ENCODE data around the gene AKIP1. TPM values are rescaled to one million over a fixed set of nuclear protein-coding genes. Genes with fewer than 3 reads are reported as not detected.

The AKIP1 gene
- total RNA-seq, 1 experiment from 2014 or later = 30.3 TPM

GRCh38 chr11:8930456-8931175 is 19.6 kb downstream of the AKIP1 start:
- H3K9ac ChIP-seq (ENCODE audit: low read length) = no peak overlapping the region
- no TSS peak for BruUV-seq (replicated peaks)
- no peaks in the 10 kb centered on the region for H3K27me3 ChIP-seq (ENCODE audit: insufficient read depth, low read length)
- CTCF ChIA-PET = no interaction called here
- peaks cover 10 to 17% of the 10 kb centered on the region in 2 experiments for H3K4me1 ChIP-seq (ENCODE audit: control insufficient read depth in 1 of 2, insufficient read depth in 2 of 2, low read length in 2 of 2)
- H3K9me3 ChIP-seq (ENCODE audit: control insufficient read depth in 1 of 2, insufficient read depth in 1 of 2, low read depth in 1 of 2, low read length in 2 of 2) = no peaks in the 10 kb centered on the region
- ATAC-seq (no peak), DNase-seq (ENCODE audit: low read depth, low spot score) (no peak)
- POLR2A ChIA-PET = no interaction called here
- H3K79me2 ChIP-seq (ENCODE audit: insufficient read depth, low read length) = no peaks in the 10 kb centered on the region
- no peaks in the 10 kb centered on the region for H4K20me1 ChIP-seq (ENCODE audit: insufficient read depth)
- H3K36me3 ChIP-seq (ENCODE audit: control insufficient read depth in 1 of 2, insufficient read depth in 2 of 2, low read length in 2 of 2) = no peaks in the 10 kb centered on the region
- no peak overlapping the region for H3K27ac ChIP-seq (ENCODE audit: low read depth, low read length)
- H3K4me3 ChIP-seq (replicated peaks in 1 of 2; ENCODE audit: low read depth in 1 of 2, low read length in 2 of 2) = no peak overlapping the region
- H3K4me2 ChIP-seq (ENCODE audit: low read length) = no peak overlapping the region
- no peak overlapping the region for H2AFZ ChIP-seq (ENCODE audit: low read depth, low read length, poor library complexity, severe bottlenecking)
- intact Hi-C loops (cut with micrococcal nuclease) = no loop called here
- TF ChIP-seq POLR2AphosphoS5 (IDR thresholded peaks at IDR 0.05; ENCODE audit: low read depth, low read length) (no peak), FOSL1 (IDR thresholded peaks at IDR 0.05; ENCODE audit: low read depth) (no peak), ZFX (IDR thresholded peaks at IDR 0.05) (no peak), CBX3 (IDR thresholded peaks at IDR 0.05; ENCODE audit: low read depth) (no peak)
- RAD21 ChIA-PET (ENCODE audit: low non-redundant PET in 1 of 2, low total read pairs in 2 of 2, uncharacterized antibody in 2 of 2, unreplicated experiment in 2 of 2) = no interaction called here
- no peaks in the 10 kb centered on the region for H3K9me2 ChIP-seq (ENCODE audit: insufficient read depth)

GRCh38 chr11:8932564-8933180 is 21.7 kb downstream of the AKIP1 start, which contains the start of gene C11orf16:
Gene C11orf16 (minus strand): TSS chr11:8932947. CDS start chr11:8932308, 639 bp downstream.
- intact Hi-C loops (cut with micrococcal nuclease) = no loop called here
- H3K4me3 ChIP-seq (replicated peaks in 1 of 2; ENCODE audit: low read depth in 1 of 2, low read length in 2 of 2) = no peak within 1 kb of the TSS
- H3K79me2 ChIP-seq (ENCODE audit: insufficient read depth, low read length) = no peaks in the 10 kb centered on the region
- BruUV-seq (replicated peaks) = no TSS peak
- no peaks in the 10 kb centered on the region for H3K36me3 ChIP-seq (ENCODE audit: control insufficient read depth in 1 of 2, insufficient read depth in 2 of 2, low read length in 2 of 2)
- no peak within 1 kb of the TSS; the same call in 1 of the 2 replicates for H3K27ac ChIP-seq (ENCODE audit: low read depth, low read length)
- H3K9me2 ChIP-seq (ENCODE audit: insufficient read depth) = no peaks in the 10 kb centered on the region
- ATAC-seq (no peak), DNase-seq (ENCODE audit: low read depth, low spot score) (no peak)
- TF ChIP-seq ZNF274 (IDR thresholded peaks at IDR 0.05; ENCODE audit: low read depth, low read length) (no peak), SIN3A (IDR thresholded peaks at IDR 0.05; ENCODE audit: low read depth) (no peak), YY1 (IDR thresholded peaks at IDR 0.05; ENCODE audit: extremely low read depth, insufficient replicate concordance, low read depth, low read length) (no peak), EZH2phosphoT487 (IDR thresholded peaks at IDR 0.05; ENCODE audit: borderline replicate concordance) (no peak), POLR2A (IDR thresholded peaks at IDR 0.05; ENCODE audit: borderline replicate concordance, extremely low read depth, insufficient read depth, insufficient read length) (no peak)
- H4K20me1 ChIP-seq (ENCODE audit: insufficient read depth) = no peaks in the 10 kb centered on the region
- H3K4me1 ChIP-seq (ENCODE audit: control insufficient read depth in 1 of 2, insufficient read depth in 2 of 2, low read length in 2 of 2) = peaks cover 12 to 20% of the 10 kb centered on the region in 2 experiments
- CTCF ChIA-PET = no interaction called here
- no peak within 1 kb of the TSS for H3K4me2 ChIP-seq (ENCODE audit: low read length)
- POLR2A ChIA-PET = no interaction called here
- RAD21 ChIA-PET (ENCODE audit: low non-redundant PET in 1 of 2, low total read pairs in 2 of 2, uncharacterized antibody in 2 of 2, unreplicated experiment in 2 of 2) = no interaction called here
- H2AFZ ChIP-seq (ENCODE audit: low read depth, low read length, poor library complexity, severe bottlenecking) = no peak within 1 kb of the TSS
- no peak within 1 kb of the TSS for H3K9ac ChIP-seq (ENCODE audit: low read length)
- H3K9me3 ChIP-seq (ENCODE audit: control insufficient read depth in 1 of 2, insufficient read depth in 1 of 2, low read depth in 1 of 2, low read length in 2 of 2) = no peaks in the 10 kb centered on the region
- no peaks in the 10 kb centered on the region for H3K27me3 ChIP-seq (ENCODE audit: insufficient read depth, low read length)
